ENCODE data around the gene KCNN1.
"Not testable (repeated sequence)": the region's sequence is repeated elsewhere in the genome, so short reads cannot be mapped to it uniquely, and the experiment has no call there.

Gene KCNN1

GRCh38 chr19:17969096-17969792 is 2.3 kb downstream of the KCNN1 start:
- no peak for DNase-seq (ENCODE audit: low spot score)

GRCh38 chr19:17972230-17972629 is 5.3 kb downstream of the KCNN1 start:
- DNase-seq (ENCODE audit: low spot score): no peak

GRCh38 chr19:17973759-17974158 is 6.9 kb downstream of the KCNN1 start:
- no peak for DNase-seq (ENCODE audit: low spot score)

DNA sequence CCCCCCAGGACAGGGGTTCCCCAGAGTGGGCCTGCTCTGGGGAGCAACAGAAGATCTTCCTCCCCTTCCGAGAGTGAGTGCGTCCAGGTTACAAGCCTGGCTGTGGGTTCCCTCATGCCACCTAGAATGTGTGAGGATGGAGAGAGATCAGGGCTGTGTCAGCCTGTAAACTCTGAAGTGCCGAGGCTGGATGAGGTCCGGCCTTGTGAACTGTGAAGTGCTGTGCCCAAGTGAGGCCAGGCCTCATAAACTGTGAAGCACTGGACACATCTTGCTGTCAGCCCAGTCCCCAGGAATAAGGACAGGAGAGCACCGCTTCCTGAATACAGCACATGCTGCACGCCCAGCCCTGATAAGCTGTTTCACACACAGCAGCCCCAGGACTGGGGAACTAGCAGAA is 7.6 kb downstream of the KCNN1 start:
- no peak for DNase-seq (ENCODE audit: low spot score)

- no peak for DNase-seq (ENCODE audit: low spot score)
These were observed 8.1 kb downstream of the KCNN1 start for GRCh38 chr19:17975032-17975431.

- no peak for DNase-seq (ENCODE audit: low spot score)
These were observed 10.1 kb downstream of the KCNN1 start for GRCh38 chr19:17977021-17977420.

- no peak for DNase-seq (ENCODE audit: low spot score)
These were observed 10.6 kb downstream of the KCNN1 start for GRCh38 chr19:17977488-17977887.

- no peak for DNase-seq (ENCODE audit: low spot score)
These were observed 14.7 kb downstream of the KCNN1 start for GRCh38 chr19:17981611-17982010.

DNA sequence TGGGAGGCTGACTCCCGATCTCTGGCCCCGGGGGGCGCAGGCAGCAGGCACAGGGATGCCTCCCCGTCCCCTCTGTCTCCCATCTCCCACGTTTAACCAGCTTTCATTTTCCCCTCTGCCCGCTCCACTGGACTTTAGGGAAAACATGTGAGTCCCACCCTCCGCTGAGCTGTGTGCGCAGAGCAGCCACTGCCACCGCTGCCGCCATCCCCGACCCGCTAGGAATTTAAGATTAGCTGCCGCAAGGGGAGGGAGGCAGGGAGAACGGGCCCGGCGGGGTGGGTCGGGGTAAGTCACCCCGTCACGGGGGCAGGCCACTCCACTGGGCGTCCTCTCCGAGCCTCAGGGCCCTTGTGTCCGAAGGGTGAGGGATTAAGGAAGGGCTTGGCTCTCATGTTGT is 15.5 kb downstream of the KCNN1 start:
- DNase-seq (ENCODE audit: low spot score): no peak

DNA sequence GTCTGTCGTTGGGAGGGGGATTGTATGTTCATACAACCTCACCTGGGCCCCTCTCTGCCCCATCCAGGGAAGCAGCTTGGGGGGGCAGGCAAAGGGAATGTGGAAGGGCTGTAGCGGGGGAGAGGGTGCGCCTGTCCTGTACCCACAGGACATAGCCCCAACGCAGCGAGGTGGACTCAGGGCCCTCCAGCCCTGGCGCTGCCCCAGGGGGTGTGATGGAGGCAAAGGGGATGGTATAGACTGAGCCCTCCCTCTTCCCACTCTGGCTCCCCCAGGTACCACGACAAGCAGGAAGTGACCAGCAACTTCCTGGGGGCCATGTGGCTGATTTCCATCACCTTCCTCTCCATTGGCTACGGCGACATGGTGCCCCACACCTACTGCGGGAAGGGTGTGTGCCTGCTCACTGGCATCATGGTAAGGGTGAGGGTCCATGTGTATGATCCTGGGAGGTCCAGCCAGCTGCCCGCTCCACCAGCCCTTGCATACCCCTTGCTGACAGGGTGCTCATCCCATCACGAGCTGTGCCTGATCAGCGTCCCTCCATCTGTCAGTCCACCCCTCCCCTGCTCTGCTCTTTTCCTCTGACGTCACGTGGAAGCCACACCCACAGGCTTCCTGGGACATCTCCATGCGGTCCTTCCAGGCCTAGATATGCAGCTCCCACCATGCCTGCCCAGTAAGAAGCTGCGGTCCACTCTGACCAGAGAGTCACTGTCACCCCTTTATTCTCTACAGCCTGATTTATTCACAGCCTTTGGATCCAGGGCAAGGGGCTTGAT is 18.3 kb downstream of the KCNN1 start:
- no peak for DNase-seq (ENCODE audit: low spot score)

DNA sequence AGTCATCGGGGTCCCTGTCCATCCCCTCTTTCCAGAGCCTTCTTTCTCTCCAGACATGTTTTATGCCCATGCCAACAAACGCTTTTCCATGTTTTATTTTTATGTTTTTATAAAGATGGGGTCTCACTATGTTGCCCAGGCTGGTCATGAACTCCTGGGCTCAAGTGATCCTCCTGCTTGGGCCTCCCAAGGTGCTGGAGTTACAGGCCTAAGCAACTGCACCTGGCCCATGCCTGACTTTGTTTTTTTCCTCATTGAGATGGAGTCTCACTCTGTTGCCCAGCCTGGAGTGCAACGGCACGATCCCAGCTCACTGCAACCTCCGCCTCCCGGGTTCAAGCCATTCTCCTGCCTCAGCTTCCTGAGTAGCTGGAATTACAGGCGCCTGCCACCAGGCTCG is 19.7 kb downstream of the KCNN1 start:
- not testable (repeated sequence) for DNase-seq (ENCODE audit: low spot score)

- no peak for DNase-seq (ENCODE audit: low spot score)
These were observed 21.3 kb downstream of the KCNN1 start for GRCh38 chr19:17988161-17988560.

- no peak for DNase-seq (ENCODE audit: low spot score)
These were observed 22.7 kb downstream of the KCNN1 start for GRCh38 chr19:17989425-17990094.

DNA sequence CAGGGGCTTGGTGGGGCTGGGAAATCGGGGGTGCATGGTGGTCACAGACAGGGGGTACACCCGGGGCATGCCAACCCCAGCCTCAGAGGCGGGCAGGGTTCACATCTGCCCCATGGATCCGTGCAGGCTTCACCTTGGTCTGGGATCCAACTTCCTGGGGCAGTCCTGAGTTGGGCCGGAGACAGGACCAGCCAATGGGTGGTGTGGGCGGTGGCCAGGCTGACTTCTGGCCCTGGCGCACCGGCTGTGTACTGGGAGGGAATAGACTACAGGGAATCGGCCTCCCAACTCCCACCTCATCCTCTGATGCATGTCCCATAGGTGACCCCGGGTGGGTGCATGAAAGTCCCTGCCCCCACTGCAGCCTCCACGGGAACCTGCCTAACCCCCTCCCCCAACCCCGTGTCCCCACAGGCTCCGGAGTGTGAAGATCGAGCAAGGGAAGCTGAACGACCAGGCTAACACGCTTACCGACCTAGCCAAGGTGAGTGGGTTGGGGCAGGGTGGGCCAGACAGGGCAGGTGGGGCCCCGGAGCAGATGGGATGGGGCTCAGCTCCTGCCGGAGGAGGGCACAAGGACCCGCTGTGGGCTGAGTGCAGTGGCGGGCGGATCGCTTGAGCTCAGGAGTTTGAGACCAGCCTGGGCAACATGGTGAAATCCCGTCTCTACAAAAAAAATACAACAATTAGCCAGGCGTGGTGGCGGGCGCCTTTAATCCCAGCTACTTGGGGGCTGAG is 26.3 kb downstream of the KCNN1 start:
- DNase-seq (ENCODE audit: low spot score): no peak

DNA sequence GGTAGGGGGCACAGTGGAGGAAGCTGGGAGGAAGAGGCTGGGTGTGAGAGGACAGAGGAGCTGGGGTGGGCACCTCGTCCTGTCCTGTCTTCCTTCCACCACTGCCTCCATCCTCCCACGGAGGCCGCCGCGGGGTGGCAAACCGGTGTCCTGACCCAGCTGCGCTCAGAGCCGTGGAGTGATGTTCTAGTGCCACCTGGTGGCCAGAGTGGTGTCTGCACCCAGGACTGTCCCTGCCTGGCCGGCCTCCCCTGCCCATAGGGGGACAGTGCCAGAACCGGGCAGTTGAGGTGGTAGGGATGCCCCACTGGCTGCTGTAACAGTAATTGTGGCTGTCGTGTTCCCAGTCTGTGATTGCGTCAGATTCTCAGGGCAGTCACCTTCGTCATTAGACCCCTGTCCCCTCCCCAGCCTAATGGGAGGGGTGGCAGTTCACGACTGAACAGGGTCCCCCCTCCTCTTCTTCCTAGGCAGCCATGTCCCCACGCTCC is 30.0 kb downstream of the KCNN1 start:
- DNase-seq (ENCODE audit: low spot score): peak; percentile 83

- DNase-seq (ENCODE audit: low spot score): peak; percentile 90
These were observed 31.3 kb downstream of the KCNN1 start for GRCh38 chr19:17997969-17998826.

GRCh38 chr19:17998827-17999150 is 31.9 kb downstream of the KCNN1 start:
- DNase-seq (ENCODE audit: low spot score): no peak

DNA sequence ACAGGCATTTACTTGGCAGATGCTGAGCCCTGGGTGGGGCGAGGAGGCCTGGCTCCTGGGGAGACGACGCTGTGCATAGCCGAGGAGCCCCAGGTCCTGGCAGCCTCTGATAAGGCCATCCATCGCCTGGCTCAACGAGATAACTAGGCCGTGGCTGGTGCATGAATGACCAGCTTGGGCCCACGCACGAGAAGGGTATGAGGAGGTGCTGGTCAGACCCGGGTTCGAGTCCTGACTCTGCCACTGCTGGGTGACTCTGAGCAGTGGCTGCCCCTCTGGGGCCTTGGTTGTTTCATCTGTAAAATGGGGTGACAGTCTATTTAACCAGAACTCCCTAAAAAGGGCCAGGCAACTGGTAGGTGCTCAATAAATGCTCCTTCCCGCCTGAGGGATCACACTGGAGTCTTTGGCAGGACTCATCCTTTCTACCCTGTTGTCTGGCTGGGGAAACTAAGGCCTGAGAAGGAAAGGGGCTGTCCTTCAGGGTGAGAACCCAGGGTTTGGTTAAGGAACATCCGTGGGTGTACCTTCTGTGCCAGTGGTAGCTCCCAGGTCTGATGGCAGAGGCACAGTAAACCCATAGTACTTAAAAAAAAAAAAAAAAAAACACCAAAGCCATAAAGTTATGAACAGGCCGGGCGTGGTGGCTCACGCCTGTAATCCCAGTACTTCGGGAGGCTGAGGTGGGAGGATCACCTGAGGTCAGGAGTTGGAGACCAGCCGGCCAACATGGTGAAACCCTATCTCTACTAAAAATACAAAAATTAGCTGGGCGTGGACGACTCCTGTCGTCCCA is 33.0 kb downstream of the KCNN1 start:
- DNase-seq (ENCODE audit: low spot score): no peak

DNA sequence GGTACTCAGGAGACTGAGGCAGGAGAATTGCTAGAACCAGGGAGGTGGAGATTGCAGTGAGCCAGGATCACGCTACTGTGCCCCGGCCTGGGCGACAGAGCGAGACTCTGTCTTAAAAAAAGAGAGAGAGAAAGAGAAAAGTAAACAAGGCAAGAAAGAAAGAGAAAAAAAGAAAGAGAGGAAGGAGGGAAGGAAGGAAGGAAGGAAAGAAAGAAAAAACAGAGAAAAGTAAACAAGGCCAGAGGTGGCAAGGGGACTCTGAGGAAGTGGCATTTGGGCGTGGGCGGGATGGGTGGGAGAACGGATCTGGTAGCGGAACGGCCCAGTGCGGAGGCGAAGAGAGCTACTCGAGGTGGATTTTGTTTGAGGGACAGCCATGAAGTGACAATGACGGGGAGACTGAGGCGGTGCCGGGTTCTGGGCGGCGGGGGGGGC is 33.6 kb downstream of the KCNN1 start:
- DNase-seq (ENCODE audit: low spot score): no peak

Measured in RKO (cell line).